Measurements from ENCODE around the gene GJD3. TPM values are rescaled to one million over a fixed set of nuclear protein-coding genes. Genes with fewer than 3 reads are reported as not detected.
A peak's percentile ranks its signal among the peaks of the same experiment; 100 is the strongest.

GJD3 gene
- total RNA-seq, 1 experiment from 2014 or later: 0.33 TPM

DNA sequence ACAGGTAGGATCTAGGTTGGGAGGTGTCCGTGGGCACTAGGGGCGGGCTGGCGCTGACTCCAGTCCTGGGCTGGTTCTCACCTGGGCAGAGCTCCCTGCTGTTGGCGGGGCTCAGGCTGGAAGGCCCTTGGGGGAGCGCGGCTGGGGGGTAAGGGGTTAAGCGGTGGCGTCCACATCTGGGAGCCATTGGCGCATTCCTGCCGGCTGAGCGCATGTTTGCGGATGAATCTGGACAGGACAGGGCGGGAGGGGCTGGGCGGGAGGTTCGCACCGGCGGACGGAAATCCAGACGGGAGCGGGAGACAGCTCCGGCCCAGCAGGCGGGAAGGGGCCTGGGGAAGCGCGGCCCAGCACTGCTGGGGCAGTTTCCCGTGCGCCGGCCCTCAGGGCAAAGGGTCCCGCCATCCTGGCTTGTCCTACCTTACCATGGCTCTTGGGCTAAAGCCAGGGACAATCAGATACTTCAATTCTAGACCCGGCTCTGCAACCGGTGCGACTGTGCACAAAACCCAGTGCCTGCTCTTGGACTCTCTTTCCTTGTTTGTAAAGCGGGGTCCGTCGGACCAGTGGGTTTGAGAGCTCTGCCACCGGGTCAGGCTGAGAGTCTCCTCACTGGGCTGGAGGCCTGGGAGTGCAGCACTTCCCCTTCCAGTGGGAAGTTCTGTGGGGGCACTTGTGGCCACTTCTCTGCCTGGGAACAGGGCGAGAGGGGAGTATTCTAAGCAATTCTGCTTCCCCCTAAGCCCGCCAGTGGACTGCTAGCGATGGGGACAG is 47.8 kb downstream of the GJD3 start:
- ATAC-seq (peak; percentile 20), DNase-seq (ENCODE audit: low read depth, low spot score) (no peak)
- CTCF ChIA-PET: interaction anchor here (0.6 to 2.1 kb wide), 11 partner anchors 8 to 172 kb away, joined by 3 to 18 read pairs (median 6); partner anchors contain the start of gene RARA
- 0 out of 2 replicates have a peak, but pooled peaks have one; percentile 74 for TF ChIP-seq SIN3A (IDR thresholded peaks at IDR 0.05; ENCODE audit: borderline replicate concordance, insufficient read depth, low read depth, low read length)
- TF ChIP-seq POLR2AphosphoS5 (IDR thresholded peaks at IDR 0.05; ENCODE audit: low read depth, low read length): no peak
- Histone ChIP-seq H3K9me3 (ENCODE audit: control insufficient read depth, insufficient read depth, low read depth, low read length) (no peaks in the 10 kb centered on the region), H3K27me3 (ENCODE audit: control insufficient read depth, insufficient read depth, low read length) (no peaks in the 10 kb centered on the region), H3K27ac (ENCODE audit: low read length) (peak overlapping the region; percentile 85), H3K36me3 (ENCODE audit: control insufficient read depth, insufficient read depth, low read length) (no peaks in the 10 kb centered on the region; the same call in 1 of the 2 replicates), H3K4me3 (ENCODE audit: low read depth in 2 of 2, low read length in 2 of 2) (peak overlapping the region; percentile 72 to 87), H3K4me1 (ENCODE audit: control insufficient read depth, insufficient read depth, low read length) (peaks cover 77% of the 10 kb centered on the region)
- BruUV-seq (replicated peaks): no TSS peak
- POLR2A ChIA-PET: interaction anchor here (0.6 to 0.8 kb wide), 4 partner anchors 8 to 726 kb away, joined by 3 to 11 read pairs (median 7); no protein-coding TSS in a partner anchor
- intact Hi-C loops (cut with micrococcal nuclease; ENCODE audit: unreplicated experiment) (no loop called here), in situ Hi-C loops (cut with HindIII; ENCODE audit: low pct_unique_long_range_greater_than_20kb, low sequenced_read_pairs) (no loop called here)

DNA sequence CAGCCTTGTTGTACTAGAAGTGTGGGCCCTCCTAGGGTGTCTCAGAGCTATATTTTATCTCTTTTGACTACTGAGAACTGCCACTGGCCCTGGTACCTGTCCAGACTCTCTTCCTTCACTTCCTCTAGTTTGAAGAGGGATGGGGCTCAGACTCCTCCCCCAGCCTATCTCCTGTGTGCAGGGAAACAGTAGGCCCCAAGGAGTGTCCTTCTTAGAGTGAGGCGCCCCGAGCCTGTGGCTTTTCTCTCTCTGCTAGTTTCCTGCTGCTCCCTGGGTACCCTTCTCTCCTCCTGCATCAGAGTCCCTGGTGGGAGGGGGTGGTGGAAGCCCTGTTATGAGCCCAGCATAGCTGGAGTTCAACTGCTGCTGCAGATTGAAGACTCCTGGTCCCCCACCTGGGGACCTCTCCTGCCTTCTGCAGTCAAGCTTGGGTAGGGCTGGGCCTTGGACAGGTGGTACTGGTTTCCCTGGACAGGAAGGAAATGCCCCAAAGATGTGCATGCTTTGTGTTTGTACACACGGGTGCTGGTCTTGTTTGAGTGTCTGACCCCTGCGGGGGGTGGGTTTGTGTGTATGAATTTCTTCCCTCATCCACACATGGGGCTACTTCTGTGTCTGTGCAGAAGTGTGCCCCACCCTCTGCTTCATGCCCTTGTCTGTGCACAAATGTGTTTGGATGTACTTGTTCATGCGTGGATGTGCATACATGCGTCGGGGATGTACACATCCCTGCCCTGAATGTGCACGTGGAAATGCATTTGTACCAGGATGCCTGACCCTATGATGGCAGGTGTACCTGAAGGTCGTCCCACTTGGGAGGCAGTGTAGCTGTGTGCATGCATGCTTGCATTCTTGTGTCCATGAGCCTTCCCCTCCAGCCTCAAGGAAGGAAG is 48.6 kb downstream of the GJD3 start:
- DNase-seq (ENCODE audit: low read depth, low spot score) (no peak), ATAC-seq (no peak)
- ChIA-PET CTCF (interaction anchor here (0.7 to 2.1 kb wide), 2 partner anchors 9 to 28 kb away, joined by 3 to 18 read pairs; no protein-coding TSS in a partner anchor), POLR2A (interaction anchor here (0.6 kb wide), 1 partner anchor 220 kb away, joined by 8 read pairs; no protein-coding TSS in a partner anchor)
- Histone ChIP-seq H3K27me3 (ENCODE audit: control insufficient read depth, insufficient read depth, low read length) (no peaks in the 10 kb centered on the region), H3K9me3 (ENCODE audit: control insufficient read depth, insufficient read depth, low read depth, low read length) (no peaks in the 10 kb centered on the region), H3K27ac (ENCODE audit: low read length) (peak overlapping the region; percentile 73), H3K36me3 (ENCODE audit: control insufficient read depth, insufficient read depth, low read length) (no peaks in the 10 kb centered on the region; the same call in 1 of the 2 replicates), H3K4me1 (ENCODE audit: control insufficient read depth, insufficient read depth, low read length) (peaks cover 77% of the 10 kb centered on the region), H3K4me3 (ENCODE audit: low read depth in 2 of 2, low read length in 2 of 2) (peak overlapping the region in 1 of 2 experiments; percentile 87; a peak in 3 of 4 replicates)
- TF ChIP-seq SIN3A (IDR thresholded peaks at IDR 0.05; ENCODE audit: borderline replicate concordance, insufficient read depth, low read depth, low read length) (no peak), TCF7L2 (IDR thresholded peaks at IDR 0.05; ENCODE audit: low read depth, low read length) (no peak), POLR2AphosphoS5 (IDR thresholded peaks at IDR 0.05; ENCODE audit: low read depth, low read length) (no peak)
- TF ChIP-seq, protein P1, sequence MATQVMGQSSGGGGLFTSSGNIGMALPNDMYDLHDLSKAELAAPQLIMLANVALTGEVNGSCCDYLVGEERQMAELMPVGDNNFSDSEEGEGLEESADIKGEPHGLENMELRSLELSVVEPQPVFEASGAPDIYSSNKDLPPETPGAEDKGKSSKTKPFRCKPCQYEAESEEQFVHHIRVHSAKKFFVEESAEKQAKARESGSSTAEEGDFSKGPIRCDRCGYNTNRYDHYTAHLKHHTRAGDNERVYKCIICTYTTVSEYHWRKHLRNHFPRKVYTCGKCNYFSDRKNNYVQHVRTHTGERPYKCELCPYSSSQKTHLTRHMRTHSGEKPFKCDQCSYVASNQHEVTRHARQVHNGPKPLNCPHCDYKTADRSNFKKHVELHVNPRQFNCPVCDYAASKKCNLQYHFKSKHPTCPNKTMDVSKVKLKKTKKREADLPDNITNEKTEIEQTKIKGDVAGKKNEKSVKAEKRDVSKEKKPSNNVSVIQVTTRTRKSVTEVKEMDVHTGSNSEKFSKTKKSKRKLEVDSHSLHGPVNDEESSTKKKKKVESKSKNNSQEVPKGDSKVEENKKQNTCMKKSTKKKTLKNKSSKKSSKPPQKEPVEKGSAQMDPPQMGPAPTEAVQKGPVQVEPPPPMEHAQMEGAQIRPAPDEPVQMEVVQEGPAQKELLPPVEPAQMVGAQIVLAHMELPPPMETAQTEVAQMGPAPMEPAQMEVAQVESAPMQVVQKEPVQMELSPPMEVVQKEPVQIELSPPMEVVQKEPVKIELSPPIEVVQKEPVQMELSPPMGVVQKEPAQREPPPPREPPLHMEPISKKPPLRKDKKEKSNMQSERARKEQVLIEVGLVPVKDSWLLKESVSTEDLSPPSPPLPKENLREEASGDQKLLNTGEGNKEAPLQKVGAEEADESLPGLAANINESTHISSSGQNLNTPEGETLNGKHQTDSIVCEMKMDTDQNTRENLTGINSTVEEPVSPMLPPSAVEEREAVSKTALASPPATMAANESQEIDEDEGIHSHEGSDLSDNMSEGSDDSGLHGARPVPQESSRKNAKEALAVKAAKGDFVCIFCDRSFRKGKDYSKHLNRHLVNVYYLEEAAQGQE (IDR thresholded peaks at IDR 0.05; ENCODE audit: insufficient read depth in 1 of 2, low read depth in 2 of 2, low read length in 1 of 2): no peak
- TF ChIP-seq, protein P2, sequence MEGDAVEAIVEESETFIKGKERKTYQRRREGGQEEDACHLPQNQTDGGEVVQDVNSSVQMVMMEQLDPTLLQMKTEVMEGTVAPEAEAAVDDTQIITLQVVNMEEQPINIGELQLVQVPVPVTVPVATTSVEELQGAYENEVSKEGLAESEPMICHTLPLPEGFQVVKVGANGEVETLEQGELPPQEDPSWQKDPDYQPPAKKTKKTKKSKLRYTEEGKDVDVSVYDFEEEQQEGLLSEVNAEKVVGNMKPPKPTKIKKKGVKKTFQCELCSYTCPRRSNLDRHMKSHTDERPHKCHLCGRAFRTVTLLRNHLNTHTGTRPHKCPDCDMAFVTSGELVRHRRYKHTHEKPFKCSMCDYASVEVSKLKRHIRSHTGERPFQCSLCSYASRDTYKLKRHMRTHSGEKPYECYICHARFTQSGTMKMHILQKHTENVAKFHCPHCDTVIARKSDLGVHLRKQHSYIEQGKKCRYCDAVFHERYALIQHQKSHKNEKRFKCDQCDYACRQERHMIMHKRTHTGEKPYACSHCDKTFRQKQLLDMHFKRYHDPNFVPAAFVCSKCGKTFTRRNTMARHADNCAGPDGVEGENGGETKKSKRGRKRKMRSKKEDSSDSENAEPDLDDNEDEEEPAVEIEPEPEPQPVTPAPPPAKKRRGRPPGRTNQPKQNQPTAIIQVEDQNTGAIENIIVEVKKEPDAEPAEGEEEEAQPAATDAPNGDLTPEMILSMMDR (IDR thresholded peaks at IDR 0.05): no peak
- no TSS peak for BruUV-seq (replicated peaks)
- in situ Hi-C loops (cut with HindIII; ENCODE audit: low pct_unique_long_range_greater_than_20kb, low sequenced_read_pairs) (no loop called here), intact Hi-C loops (cut with micrococcal nuclease; ENCODE audit: unreplicated experiment) (no loop called here)
